Measurements from ENCODE around the gene CMTM4.

DNA sequence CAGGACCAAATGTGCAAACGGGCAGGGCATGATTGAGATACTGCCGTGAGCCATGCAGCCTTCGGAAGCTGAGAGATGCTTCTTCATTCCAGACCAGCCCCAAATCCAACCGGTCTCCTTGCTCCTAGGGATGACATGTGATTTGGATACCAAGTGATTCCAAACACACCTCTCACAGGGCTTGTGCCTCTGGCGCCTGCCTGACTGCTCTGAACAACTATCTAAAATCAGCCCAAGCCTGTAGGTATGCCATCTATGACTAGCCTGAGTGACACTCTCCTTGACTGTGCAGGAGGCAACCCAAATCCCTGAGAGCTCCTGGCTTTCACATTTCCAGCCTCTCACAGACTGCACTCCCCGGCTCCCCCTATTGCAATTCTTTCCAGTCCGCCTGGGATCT is 34.6 kb upstream of the CMTM4 start:
- TF ChIP-seq EZH2 (IDR thresholded peaks at IDR 0.05; ENCODE audit: low read length) = no peak
- TF ChIP-seq, protein P1, sequence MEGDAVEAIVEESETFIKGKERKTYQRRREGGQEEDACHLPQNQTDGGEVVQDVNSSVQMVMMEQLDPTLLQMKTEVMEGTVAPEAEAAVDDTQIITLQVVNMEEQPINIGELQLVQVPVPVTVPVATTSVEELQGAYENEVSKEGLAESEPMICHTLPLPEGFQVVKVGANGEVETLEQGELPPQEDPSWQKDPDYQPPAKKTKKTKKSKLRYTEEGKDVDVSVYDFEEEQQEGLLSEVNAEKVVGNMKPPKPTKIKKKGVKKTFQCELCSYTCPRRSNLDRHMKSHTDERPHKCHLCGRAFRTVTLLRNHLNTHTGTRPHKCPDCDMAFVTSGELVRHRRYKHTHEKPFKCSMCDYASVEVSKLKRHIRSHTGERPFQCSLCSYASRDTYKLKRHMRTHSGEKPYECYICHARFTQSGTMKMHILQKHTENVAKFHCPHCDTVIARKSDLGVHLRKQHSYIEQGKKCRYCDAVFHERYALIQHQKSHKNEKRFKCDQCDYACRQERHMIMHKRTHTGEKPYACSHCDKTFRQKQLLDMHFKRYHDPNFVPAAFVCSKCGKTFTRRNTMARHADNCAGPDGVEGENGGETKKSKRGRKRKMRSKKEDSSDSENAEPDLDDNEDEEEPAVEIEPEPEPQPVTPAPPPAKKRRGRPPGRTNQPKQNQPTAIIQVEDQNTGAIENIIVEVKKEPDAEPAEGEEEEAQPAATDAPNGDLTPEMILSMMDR (optimal IDR thresholded peaks at IDR 0.05 in 1 of 3, IDR thresholded peaks at IDR 0.05 in 1 of 3, conservative IDR thresholded peaks at IDR 0.05 in 1 of 3; ENCODE audit: extremely low read depth in 1 of 3, insufficient read depth in 2 of 3, low read length in 3 of 3) = no peak
